SU-DHL-6 (cell line): Measurements from ENCODE around the gene HSPA2.
"Not testable (repeated sequence)": the region's sequence is repeated elsewhere in the genome, so short reads cannot be mapped to it uniquely, and the experiment has no call there.

ENCODE experiments used
- H2AFZ ChIP-seq: fragments of 200-600 bp; sonication (generic); 2 replicates; pipeline ENCODE4 v1.6.1; 2014; ENCODE audit warnings: low read depth, mild to moderate bottlenecking, moderate library complexity, mixed read lengths, antibody characterized with exemption, low read length; ENCODE audit not compliant: severe bottlenecking
- H3F3A ChIP-seq: fragments of 200-600 bp; shearing (Covaris generic); 2 replicates; pipeline ENCODE4 v1.6.0; 2016; ENCODE audit warnings: antibody characterized with exemption, mild to moderate bottlenecking; ENCODE audit not compliant: insufficient read depth
- H3K27ac ChIP-seq: fragments of 200-600 bp; sonication (generic); 2 replicates; pipeline ENCODE4 v1.5.1; 2016; ENCODE audit warnings: low read depth, mild to moderate bottlenecking, low read length, moderate library complexity, mixed read lengths
- H3K27me3 ChIP-seq: fragments of 200-600 bp; sonication (generic), shearing (Covaris generic); 2 replicates; pipeline ENCODE4 v1.6.0; 2014; ENCODE audit warnings: mild to moderate bottlenecking, low read length
- H3K36me3 ChIP-seq: fragments of 200-600 bp; sonication (generic); 2 replicates; pipeline ENCODE4 v1.6.1; 2014; ENCODE audit warnings: mild to moderate bottlenecking, low read length, mixed read lengths
- H3K4me2 ChIP-seq: fragments of 300-600, 200-600 bp; shearing (Covaris generic), sonication (generic); 2 replicates; pipeline ENCODE4 v1.6.0; 2014; ENCODE audit warnings: low read length, low read depth, mild to moderate bottlenecking; ENCODE audit not compliant: poor library complexity, severe bottlenecking
- H3K4me3 ChIP-seq: fragments of 200-600 bp; sonication (generic); 2 replicates; pipeline ENCODE4 v1.5.1; 2014; ENCODE audit warnings: antibody characterized with exemption, low read length, mild to moderate bottlenecking, mixed read lengths; ENCODE audit not compliant: insufficient read depth, poor library complexity, severe bottlenecking
- H3K79me2 ChIP-seq: fragments of 200-600 bp; sonication (generic); 2 replicates; pipeline ENCODE4 v1.6.1; 2014; ENCODE audit warnings: mild to moderate bottlenecking, low read length, moderate library complexity; ENCODE audit not compliant: insufficient read depth
- H3K9ac ChIP-seq: fragments of 200-600 bp; sonication (generic); 2 replicates; pipeline ENCODE4 v1.7.0; 2014; ENCODE audit warnings: mild to moderate bottlenecking, low read length
- H3K9me2 ChIP-seq: fragments of 200-600 bp; sonication (generic); replicated peaks from 2 replicates; pipeline ENCODE4 v1.6.1; 2014; ENCODE audit warnings: low read length; ENCODE audit not compliant: insufficient read depth
- H3K9me3 ChIP-seq: fragments of 200-600 bp; sonication (generic); 2 replicates; pipeline ENCODE4 v1.6.1; 2014; ENCODE audit warnings: low read length, mixed read lengths; ENCODE audit not compliant: insufficient read depth
- H4K20me1 ChIP-seq: fragments of 200-600 bp; sonication (generic); 2 replicates; pipeline ENCODE4 v1.6.1; 2014; ENCODE audit warnings: low read depth, mild to moderate bottlenecking, antibody characterized with exemption, low read length, moderate library complexity, mixed read lengths
- CTCF ChIP-seq: fragments of 200-600 bp; sonication (generic); IDR thresholded peaks from one replicate; pipeline ENCODE4 v1.5.1; 2017; ENCODE audit warnings: antibody characterized with exemption, mild to moderate bottlenecking, low read length, moderate library complexity; ENCODE audit not compliant: insufficient read depth, poor library complexity, severe bottlenecking
- EZH2phosphoT487 ChIP-seq: fragments of 200-600 bp; sonication (generic), shearing (Covaris generic); conservative IDR thresholded peaks from 2 replicates; pipeline ENCODE4 v1.6.1; 2018; ENCODE audit warnings: mild to moderate bottlenecking, antibody characterized with exemption, low read length, moderate library complexity, mixed read lengths

HSPA2 gene

GRCh38 chr14:64554556-64554955 is 14.0 kb downstream of the HSPA2 start:
- TF ChIP-seq CTCF = no peak
- no peak for TF ChIP-seq EZH2phosphoT487
- H3K27ac ChIP-seq = no peak overlapping the region
- no peaks in the 10 kb centered on the region for H3K27me3 ChIP-seq
- no peaks in the 10 kb centered on the region for H3K9me3 ChIP-seq
- no peaks in the 10 kb centered on the region for H3K9me2 ChIP-seq
- H2AFZ ChIP-seq = no peak overlapping the region
- H3K36me3 ChIP-seq = no peaks in the 10 kb centered on the region
- H3K79me2 ChIP-seq = no peaks in the 10 kb centered on the region
- no peak overlapping the region for H3K4me3 ChIP-seq
- no peak overlapping the region for H3K4me2 ChIP-seq
- no peaks in the 10 kb centered on the region for H3F3A ChIP-seq
- H3K9ac ChIP-seq = no peak overlapping the region
- no peaks in the 10 kb centered on the region for H4K20me1 ChIP-seq

DNA sequence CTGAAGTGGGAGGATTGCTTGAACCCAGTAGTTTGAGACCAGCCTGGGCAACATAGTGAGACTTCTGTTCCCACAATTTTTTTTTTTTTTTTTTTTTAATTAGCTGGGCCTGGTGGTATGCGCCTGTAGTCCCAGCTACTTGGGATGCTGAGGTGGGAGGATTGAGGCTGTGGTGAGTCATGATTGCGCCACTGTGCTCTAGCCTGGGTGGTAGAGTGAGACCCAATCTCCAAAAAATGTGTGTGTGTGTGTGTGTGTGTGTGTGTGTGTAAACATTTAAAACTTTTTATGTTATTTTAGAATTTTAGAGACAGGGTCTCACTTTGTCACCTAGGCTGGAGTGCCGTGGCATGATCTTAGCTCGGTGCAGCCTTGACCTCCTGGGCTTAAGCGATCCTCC is 16.0 kb downstream of the HSPA2 start:
- Histone ChIP-seq H3F3A (no peaks in the 10 kb centered on the region), H3K9ac (no peak overlapping the region), H3K27me3 (no peaks in the 10 kb centered on the region), H3K9me2 (no peaks in the 10 kb centered on the region), H3K36me3 (no peaks in the 10 kb centered on the region), H3K4me2 (no peak overlapping the region), H3K79me2 (no peaks in the 10 kb centered on the region), H2AFZ (no peak overlapping the region), H3K4me3 (no peak overlapping the region), H3K9me3 (no peaks in the 10 kb centered on the region), H4K20me1 (no peaks in the 10 kb centered on the region), H3K27ac (no peak overlapping the region)
- no peak for TF ChIP-seq EZH2phosphoT487
- no peak for TF ChIP-seq CTCF

DNA sequence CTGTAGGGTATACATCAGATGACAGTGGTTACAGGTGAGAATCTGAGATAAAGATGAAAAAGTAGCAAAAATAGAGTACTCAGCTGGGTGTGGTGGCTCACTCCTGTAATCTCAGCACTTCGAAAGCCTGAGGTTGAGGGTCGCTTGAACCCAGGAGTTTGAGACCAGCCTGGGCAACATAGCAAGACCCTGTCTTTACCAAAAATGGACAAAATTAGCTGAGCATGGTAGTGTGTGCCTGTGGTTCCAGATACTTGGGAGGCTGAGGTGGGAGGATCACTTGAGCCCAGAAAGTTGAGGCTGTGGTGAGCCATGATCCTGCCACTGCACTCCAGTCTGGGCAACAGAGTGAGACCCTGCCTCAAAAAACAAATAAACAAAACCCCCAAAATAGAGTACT is 17.7 kb downstream of the HSPA2 start:
- H3K9me2 ChIP-seq, H3K4me3 ChIP-seq, H4K20me1 ChIP-seq, H3K36me3 ChIP-seq, H3K9ac ChIP-seq, H3K27ac ChIP-seq, H2AFZ ChIP-seq, H3F3A ChIP-seq, H3K79me2 ChIP-seq, H3K9me3 ChIP-seq, H3K27me3 ChIP-seq, H3K4me2 ChIP-seq: not testable (repeated sequence)

GRCh38 chr14:64561631-64562030 is 21.1 kb downstream of the HSPA2 start:
- H3K27me3 ChIP-seq = no peaks in the 10 kb centered on the region
- no peaks in the 10 kb centered on the region for H3K9me3 ChIP-seq
- no peak overlapping the region for H3K4me2 ChIP-seq
- H3K4me3 ChIP-seq = no peak overlapping the region
- no peaks in the 10 kb centered on the region for H3K36me3 ChIP-seq
- no peak overlapping the region for H3K9ac ChIP-seq
- H3F3A ChIP-seq = no peaks in the 10 kb centered on the region
- H3K9me2 ChIP-seq = no peaks in the 10 kb centered on the region
- no peaks in the 10 kb centered on the region for H3K79me2 ChIP-seq
- H4K20me1 ChIP-seq = no peaks in the 10 kb centered on the region
- no peak for TF ChIP-seq CTCF
- no peak for TF ChIP-seq EZH2phosphoT487
- H3K27ac ChIP-seq = no peak overlapping the region
- no peak overlapping the region for H2AFZ ChIP-seq
